ENCODE data around the gene PYCR2. TPM values are rescaled to one million over a fixed set of nuclear protein-coding genes. Genes with fewer than 3 reads are reported as not detected.

Gene PYCR2
- polyA plus RNA-seq, 2 donors, result 38.2 to 41.5 TPM

- Histone ChIP-seq H3K27ac (ENCODE audit: low read depth in 2 of 2, low read length in 1 of 2) (no peak overlapping the region), H3K9me3 (ENCODE audit: control insufficient read depth in 2 of 2, insufficient read depth in 1 of 2, low read depth in 1 of 2, low read length in 1 of 2) (no peaks in the 10 kb centered on the region), H3K4me1 (ENCODE audit: control insufficient read depth in 2 of 2, insufficient read depth in 2 of 2, low read length in 1 of 2) (no peaks in the 10 kb centered on the region), H3K4me3 (ENCODE audit: low read depth in 1 of 2, low read length in 2 of 2) (no peak overlapping the region), H3K27me3 (ENCODE audit: control insufficient read depth in 1 of 2, insufficient read depth in 2 of 2, low read length in 2 of 2) (no peaks in the 10 kb centered on the region), H3K36me3 (ENCODE audit: control insufficient read depth in 2 of 2, insufficient read depth in 2 of 2, low read length in 1 of 2) (no peaks in the 10 kb centered on the region)
- 65 to 69% methylated on average over 20 of the region's 20 CpGs for WGBS, 2 donors
Measured at GRCh38 chr1:225961659-225962439, 37.8 kb upstream of the PYCR2 start.

DNA sequence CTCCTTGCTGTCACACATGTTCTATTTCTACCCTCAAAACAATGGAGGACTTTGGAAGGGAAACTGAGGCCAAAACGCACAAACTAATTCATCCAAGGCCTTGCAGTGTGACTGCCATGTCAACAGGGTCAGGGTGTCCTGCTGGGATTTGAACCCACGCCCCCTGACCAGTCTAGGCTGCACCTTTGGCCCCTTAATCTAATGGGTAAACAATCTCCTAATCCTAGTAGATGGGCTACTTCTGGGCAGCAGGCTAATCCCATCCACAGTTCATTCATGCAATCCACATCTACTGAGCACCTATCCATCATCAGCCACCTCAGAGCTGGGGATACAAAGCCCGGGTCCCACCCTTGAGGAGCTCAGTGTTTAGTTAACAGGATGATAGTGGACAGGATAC, 34.0 kb upstream of the PYCR2 start:
- no peak overlapping the region for H3K27ac ChIP-seq (ENCODE audit: low read depth in 2 of 2, low read length in 1 of 2)
- no peaks in the 10 kb centered on the region for H3K4me1 ChIP-seq (ENCODE audit: control insufficient read depth in 2 of 2, insufficient read depth in 2 of 2, low read length in 1 of 2)
- 68 to 77% methylated on average over 3 of the region's 3 CpGs for WGBS, 2 donors
- H3K36me3 ChIP-seq (ENCODE audit: control insufficient read depth in 2 of 2, insufficient read depth in 2 of 2, low read length in 1 of 2), result no peaks in the 10 kb centered on the region
- H3K27me3 ChIP-seq (ENCODE audit: control insufficient read depth in 1 of 2, insufficient read depth in 2 of 2, low read length in 2 of 2), result no peaks in the 10 kb centered on the region
- no peak overlapping the region for H3K4me3 ChIP-seq (ENCODE audit: low read depth in 1 of 2, low read length in 2 of 2)
- no peaks in the 10 kb centered on the region for H3K9me3 ChIP-seq (ENCODE audit: control insufficient read depth in 2 of 2, insufficient read depth in 1 of 2, low read depth in 1 of 2, low read length in 1 of 2)

GRCh38 chr1:225954753-225955152, 30.7 kb upstream of the PYCR2 start:
- Histone ChIP-seq H3K27me3 (ENCODE audit: control insufficient read depth in 1 of 2, insufficient read depth in 2 of 2, low read length in 2 of 2) (no peaks in the 10 kb centered on the region), H3K9me3 (ENCODE audit: control insufficient read depth in 2 of 2, insufficient read depth in 1 of 2, low read depth in 1 of 2, low read length in 1 of 2) (no peaks in the 10 kb centered on the region), H3K4me1 (ENCODE audit: control insufficient read depth in 2 of 2, insufficient read depth in 2 of 2, low read length in 1 of 2) (no peaks in the 10 kb centered on the region), H3K27ac (ENCODE audit: low read depth in 2 of 2, low read length in 1 of 2) (no peak overlapping the region), H3K4me3 (ENCODE audit: low read depth in 1 of 2, low read length in 2 of 2) (no peak overlapping the region), H3K36me3 (ENCODE audit: control insufficient read depth in 2 of 2, insufficient read depth in 2 of 2, low read length in 1 of 2) (no peaks in the 10 kb centered on the region)
- 73 to 76% methylated on average over 1 of the region's 1 CpG for WGBS, 2 donors

GRCh38 chr1:225953315-225953714, 29.3 kb upstream of the PYCR2 start:
- no peaks in the 10 kb centered on the region for H3K9me3 ChIP-seq (ENCODE audit: control insufficient read depth in 2 of 2, insufficient read depth in 1 of 2, low read depth in 1 of 2, low read length in 1 of 2)
- WGBS, 2 donors, result 90 to 91% methylated on average over 4 of the region's 4 CpGs
- H3K27me3 ChIP-seq (ENCODE audit: control insufficient read depth in 1 of 2, insufficient read depth in 2 of 2, low read length in 2 of 2), result no peaks in the 10 kb centered on the region
- H3K27ac ChIP-seq (ENCODE audit: low read depth in 2 of 2, low read length in 1 of 2), result no peak overlapping the region
- H3K4me3 ChIP-seq (ENCODE audit: low read depth in 1 of 2, low read length in 2 of 2), result no peak overlapping the region
- H3K36me3 ChIP-seq (ENCODE audit: control insufficient read depth in 2 of 2, insufficient read depth in 2 of 2, low read length in 1 of 2), result no peaks in the 10 kb centered on the region
- no peaks in the 10 kb centered on the region for H3K4me1 ChIP-seq (ENCODE audit: control insufficient read depth in 2 of 2, insufficient read depth in 2 of 2, low read length in 1 of 2)

GRCh38 chr1:225950905-225951497, 27.0 kb upstream of the PYCR2 start:
- peaks cover 0 to under 1% of the 10 kb centered on the region in 2 donors for H3K36me3 ChIP-seq (ENCODE audit: control insufficient read depth in 2 of 2, insufficient read depth in 2 of 2, low read length in 1 of 2)
- peaks cover 0 to under 1% of the 10 kb centered on the region in 2 donors for H3K9me3 ChIP-seq (ENCODE audit: control insufficient read depth in 2 of 2, insufficient read depth in 1 of 2, low read depth in 1 of 2, low read length in 1 of 2)
- no peaks in the 10 kb centered on the region for H3K27me3 ChIP-seq (ENCODE audit: control insufficient read depth in 1 of 2, insufficient read depth in 2 of 2, low read length in 2 of 2)
- no peak overlapping the region for H3K4me3 ChIP-seq (ENCODE audit: low read depth in 1 of 2, low read length in 2 of 2)
- no peak overlapping the region for H3K27ac ChIP-seq (ENCODE audit: low read depth in 2 of 2, low read length in 1 of 2)
- WGBS, 2 donors, result 69 to 72% methylated on average over 9 of the region's 9 CpGs
- peaks cover 0 to under 1% of the 10 kb centered on the region in 2 donors for H3K4me1 ChIP-seq (ENCODE audit: control insufficient read depth in 2 of 2, insufficient read depth in 2 of 2, low read length in 1 of 2)

DNA sequence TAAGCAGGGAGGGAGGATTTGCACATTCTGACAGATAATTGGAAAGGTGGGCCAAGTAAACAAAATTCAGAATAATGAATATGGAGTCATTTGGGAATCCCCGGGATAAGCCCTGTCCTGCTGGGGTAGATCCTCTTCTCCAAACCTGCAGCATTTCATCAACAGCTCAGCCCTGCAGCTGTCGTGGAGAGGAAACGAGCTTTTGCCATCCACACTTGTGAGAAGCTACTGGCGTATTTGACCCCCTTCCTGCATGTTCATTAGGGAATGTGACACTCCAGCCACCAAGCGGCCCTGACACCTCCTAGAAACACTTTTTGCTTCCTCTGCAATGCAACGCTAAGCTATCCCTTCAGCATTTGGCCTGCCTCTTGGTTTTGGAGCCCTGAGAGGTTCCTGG, 25.0 kb upstream of the PYCR2 start:
- Histone ChIP-seq H3K27ac (ENCODE audit: low read depth in 2 of 2, low read length in 1 of 2) (no peak overlapping the region), H3K27me3 (ENCODE audit: control insufficient read depth in 1 of 2, insufficient read depth in 2 of 2, low read length in 2 of 2) (no peaks in the 10 kb centered on the region), H3K36me3 (ENCODE audit: control insufficient read depth in 2 of 2, insufficient read depth in 2 of 2, low read length in 1 of 2) (peaks cover 0 to 8% of the 10 kb centered on the region in 2 donors), H3K4me1 (ENCODE audit: control insufficient read depth in 2 of 2, insufficient read depth in 2 of 2, low read length in 1 of 2) (peaks cover 4 to 7% of the 10 kb centered on the region in 2 donors), H3K9me3 (ENCODE audit: control insufficient read depth in 2 of 2, insufficient read depth in 1 of 2, low read depth in 1 of 2, low read length in 1 of 2) (peaks cover 0 to 9% of the 10 kb centered on the region in 2 donors), H3K4me3 (ENCODE audit: low read depth in 1 of 2, low read length in 2 of 2) (no peak overlapping the region)
- 56 to 67% methylated on average over 6 of the region's 6 CpGs for WGBS, 2 donors

GRCh38 chr1:225946803-225947202, 22.8 kb upstream of the PYCR2 start:
- no peak overlapping the region for H3K27ac ChIP-seq (ENCODE audit: low read depth in 2 of 2, low read length in 1 of 2)
- WGBS, 2 donors, result 94 to 95% methylated on average over 5 of the region's 5 CpGs
- peaks cover 0 to 8% of the 10 kb centered on the region in 2 donors for H3K36me3 ChIP-seq (ENCODE audit: control insufficient read depth in 2 of 2, insufficient read depth in 2 of 2, low read length in 1 of 2)
- peaks cover 0 to 9% of the 10 kb centered on the region in 2 donors for H3K9me3 ChIP-seq (ENCODE audit: control insufficient read depth in 2 of 2, insufficient read depth in 1 of 2, low read depth in 1 of 2, low read length in 1 of 2)
- peaks cover 4 to 7% of the 10 kb centered on the region in 2 donors for H3K4me1 ChIP-seq (ENCODE audit: control insufficient read depth in 2 of 2, insufficient read depth in 2 of 2, low read length in 1 of 2)
- H3K27me3 ChIP-seq (ENCODE audit: control insufficient read depth in 1 of 2, insufficient read depth in 2 of 2, low read length in 2 of 2), result no peaks in the 10 kb centered on the region
- H3K4me3 ChIP-seq (ENCODE audit: low read depth in 1 of 2, low read length in 2 of 2), result no peak overlapping the region

- Histone ChIP-seq H3K4me3 (ENCODE audit: low read depth in 1 of 2, low read length in 2 of 2) (peak overlapping the region in 1 of 2 donors; percentile 61), H3K27ac (ENCODE audit: low read depth in 2 of 2, low read length in 1 of 2) (no peak overlapping the region), H3K9me3 (ENCODE audit: control insufficient read depth in 2 of 2, insufficient read depth in 1 of 2, low read depth in 1 of 2, low read length in 1 of 2) (peaks cover 0 to 9% of the 10 kb centered on the region in 2 donors), H3K36me3 (ENCODE audit: control insufficient read depth in 2 of 2, insufficient read depth in 2 of 2, low read length in 1 of 2) (peaks cover 0 to 8% of the 10 kb centered on the region in 2 donors), H3K4me1 (ENCODE audit: control insufficient read depth in 2 of 2, insufficient read depth in 2 of 2, low read length in 1 of 2) (peaks cover 4 to 7% of the 10 kb centered on the region in 2 donors), H3K27me3 (ENCODE audit: control insufficient read depth in 1 of 2, insufficient read depth in 2 of 2, low read length in 2 of 2) (no peaks in the 10 kb centered on the region)
- 74 to 81% methylated on average over 4 of the region's 4 CpGs for WGBS, 2 donors
Measured at GRCh38 chr1:225946082-225946620, 22.1 kb upstream of the PYCR2 start.

GRCh38 chr1:225945564-225945963, 21.5 kb upstream of the PYCR2 start:
- Histone ChIP-seq H3K4me3 (ENCODE audit: low read depth in 1 of 2, low read length in 2 of 2) (peak overlapping the region in 1 of 2 donors; percentile 61), H3K4me1 (ENCODE audit: control insufficient read depth in 2 of 2, insufficient read depth in 2 of 2, low read length in 1 of 2) (peaks cover 4 to 7% of the 10 kb centered on the region in 2 donors), H3K36me3 (ENCODE audit: control insufficient read depth in 2 of 2, insufficient read depth in 2 of 2, low read length in 1 of 2) (peaks cover 0 to 8% of the 10 kb centered on the region in 2 donors), H3K27me3 (ENCODE audit: control insufficient read depth in 1 of 2, insufficient read depth in 2 of 2, low read length in 2 of 2) (no peaks in the 10 kb centered on the region), H3K27ac (ENCODE audit: low read depth in 2 of 2, low read length in 1 of 2) (no peak overlapping the region), H3K9me3 (ENCODE audit: control insufficient read depth in 2 of 2, insufficient read depth in 1 of 2, low read depth in 1 of 2, low read length in 1 of 2) (peaks cover 0 to 9% of the 10 kb centered on the region in 2 donors)
- WGBS, 2 donors, result 69 to 86% methylated on average over 4 of the region's 4 CpGs
